GM19395 (cell line): ENCODE results near the gene UBXN7.
"Not testable (repeated sequence)": the region's sequence is repeated elsewhere in the genome, so short reads cannot be mapped to it uniquely, and the experiment has no call there.

Experiments used
- ATAC-seq: cut with Tn5 transposase; IDR thresholded peaks from one replicate; pipeline ENCODE4 v1.9.1; 2021; ENCODE audit warnings: mild to moderate bottlenecking, moderate library complexity; ENCODE audit not compliant: unreplicated experiment

UBXN7 gene

DNA sequence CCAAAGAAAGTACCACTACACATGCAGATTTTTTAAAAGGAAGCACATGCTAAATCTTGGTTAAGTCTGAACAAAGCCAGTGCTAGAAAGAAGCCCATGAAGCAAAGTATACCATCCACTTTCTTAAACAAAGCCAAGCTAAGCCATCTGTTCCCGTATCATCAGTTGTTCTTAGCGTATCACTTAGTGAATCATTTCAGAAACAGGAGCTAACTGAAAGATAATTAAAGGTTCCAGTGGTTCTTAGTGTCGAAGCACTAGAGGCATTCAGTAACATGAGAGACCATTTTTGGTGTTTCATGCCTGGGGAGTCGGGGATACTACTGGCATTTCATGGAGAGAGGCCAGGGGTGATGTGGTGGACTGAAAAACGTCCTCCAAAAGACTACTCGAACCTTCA, 12.8 kb downstream of the UBXN7 start:
- no peak for ATAC-seq

DNA sequence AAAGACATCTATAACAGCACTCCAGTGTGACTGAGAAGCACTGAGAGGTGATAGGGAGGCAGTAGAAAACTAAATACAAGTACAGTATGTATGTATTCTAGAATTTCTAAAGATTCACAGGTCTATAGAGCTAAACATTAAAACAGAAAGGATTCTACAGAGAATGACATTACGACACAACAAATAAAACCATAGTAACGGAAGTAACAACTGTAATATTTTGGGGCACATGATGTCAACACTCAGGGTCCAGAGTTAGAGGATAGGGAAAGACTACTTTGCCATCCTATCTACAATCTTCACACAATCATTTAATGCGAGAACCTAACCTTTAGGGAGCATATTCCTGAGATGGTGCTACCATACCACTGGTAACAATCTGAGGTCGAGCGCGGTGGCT, 13.6 kb downstream of the UBXN7 start:
- ATAC-seq = no peak

DNA sequence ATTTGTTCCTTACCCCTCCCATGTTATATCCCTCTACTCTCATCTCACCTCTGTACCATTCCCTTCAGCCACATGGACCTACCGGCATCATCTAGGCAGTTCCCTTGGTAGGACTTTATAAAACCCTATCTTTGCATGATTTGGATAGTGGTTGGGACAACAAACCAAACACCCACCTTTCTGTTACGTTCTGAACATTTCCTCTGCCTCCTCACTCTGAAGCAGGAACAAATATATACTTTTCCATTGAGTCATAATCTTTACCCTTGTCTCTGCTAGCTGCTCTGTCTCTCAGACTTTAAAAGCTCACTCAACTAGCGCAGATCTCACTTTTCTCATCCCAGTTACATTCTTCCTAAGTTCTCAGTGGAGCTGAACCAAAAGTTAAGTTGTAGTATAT, 17.8 kb downstream of the UBXN7 start:
- ATAC-seq = no peak

DNA sequence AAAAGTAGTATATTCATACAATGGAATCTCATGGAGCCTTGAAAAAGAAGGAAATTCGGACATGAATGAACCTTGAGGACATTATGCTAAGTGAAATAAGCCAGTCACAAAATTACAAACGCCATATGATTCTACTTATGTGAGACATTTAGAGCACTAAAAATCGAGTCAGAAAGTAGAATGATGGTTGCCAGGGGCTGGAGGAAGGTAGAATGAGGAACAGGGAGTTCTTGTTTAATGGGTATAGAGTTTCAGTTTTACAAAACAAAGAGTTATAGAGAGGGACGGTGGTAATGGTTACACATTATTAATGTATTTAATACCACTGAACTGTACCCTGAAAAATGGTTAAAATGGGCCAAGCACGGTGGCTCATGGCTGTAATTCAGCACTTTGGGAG, 19.5 kb downstream of the UBXN7 start:
- peak; percentile 77 for ATAC-seq

DNA sequence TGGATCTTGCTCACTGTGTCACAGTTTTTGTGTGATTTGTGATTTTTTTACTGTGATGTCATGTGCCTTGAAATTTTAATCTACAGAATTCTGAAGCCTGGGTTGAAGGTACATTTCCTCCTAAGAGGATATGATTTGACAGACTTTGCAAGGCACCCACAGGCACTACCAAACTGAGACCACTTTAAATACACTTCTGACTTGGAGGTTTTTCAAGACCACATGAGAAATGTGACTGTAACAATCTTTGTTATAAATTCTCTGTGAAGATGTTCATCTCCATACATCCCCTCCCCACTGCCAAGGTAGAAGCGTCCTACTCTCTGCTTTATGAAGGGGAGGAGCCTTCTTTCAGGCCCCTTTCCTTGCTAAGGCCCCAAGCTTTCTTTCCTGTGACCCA, 22.8 kb downstream of the UBXN7 start:
- no peak for ATAC-seq

DNA sequence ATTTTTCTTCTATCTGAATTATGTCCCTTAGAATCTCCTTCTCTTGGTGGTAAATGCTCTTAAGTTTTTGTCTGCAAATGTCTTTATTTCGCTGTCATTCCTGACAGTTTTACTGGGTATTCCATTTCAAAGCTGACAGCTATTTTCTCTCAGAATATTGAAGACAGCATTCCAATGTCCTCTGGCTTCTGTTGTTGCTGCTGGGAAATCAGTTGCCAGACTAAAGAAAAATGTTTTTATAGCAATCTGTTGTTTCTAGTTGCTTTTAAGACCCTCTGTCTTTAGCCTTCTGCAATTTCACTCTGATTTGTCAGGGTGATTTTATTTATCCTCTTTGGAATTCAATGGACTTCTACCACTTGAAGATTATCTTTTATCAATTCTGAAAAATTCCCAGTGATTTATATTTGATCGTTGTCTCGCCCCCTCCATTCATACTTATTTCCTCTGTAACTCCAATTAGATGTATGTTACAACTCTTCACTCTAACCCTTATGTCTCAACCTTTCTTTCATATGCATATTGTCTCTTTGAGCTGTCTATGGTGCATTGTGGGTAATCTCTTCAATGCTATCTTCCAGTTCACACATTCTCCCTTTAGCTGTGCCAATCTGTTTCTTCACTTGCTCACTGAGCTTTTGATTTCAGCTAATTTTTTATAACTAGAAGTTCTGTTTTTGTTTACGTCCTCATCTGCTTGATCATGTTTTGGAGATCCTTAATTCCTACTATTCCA, 23.5 kb downstream of the UBXN7 start:
- no peak for ATAC-seq

GRCh38 chr3:196406811-196407470, 25.3 kb downstream of the UBXN7 start:
- ATAC-seq = no peak

DNA sequence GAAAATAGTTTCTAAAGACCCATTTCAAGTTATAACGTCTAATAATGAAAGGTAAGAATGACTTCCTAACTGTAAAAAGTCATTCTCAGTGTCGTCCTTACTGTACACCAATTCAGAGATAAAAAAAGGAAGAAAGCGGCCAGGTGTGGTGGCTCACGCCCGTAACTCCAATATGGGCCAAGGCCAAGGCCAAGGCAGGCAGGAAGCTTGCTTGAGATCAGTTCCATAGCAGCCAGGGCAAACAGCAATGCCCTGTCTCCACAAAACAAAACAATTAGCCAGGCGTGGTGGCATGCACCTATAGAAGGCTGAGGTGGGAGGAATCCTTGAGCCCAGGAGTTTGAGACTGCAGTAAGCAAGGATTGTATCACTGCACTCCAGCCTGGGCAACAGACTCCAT, 31.9 kb downstream of the UBXN7 start:
- no peak for ATAC-seq

DNA sequence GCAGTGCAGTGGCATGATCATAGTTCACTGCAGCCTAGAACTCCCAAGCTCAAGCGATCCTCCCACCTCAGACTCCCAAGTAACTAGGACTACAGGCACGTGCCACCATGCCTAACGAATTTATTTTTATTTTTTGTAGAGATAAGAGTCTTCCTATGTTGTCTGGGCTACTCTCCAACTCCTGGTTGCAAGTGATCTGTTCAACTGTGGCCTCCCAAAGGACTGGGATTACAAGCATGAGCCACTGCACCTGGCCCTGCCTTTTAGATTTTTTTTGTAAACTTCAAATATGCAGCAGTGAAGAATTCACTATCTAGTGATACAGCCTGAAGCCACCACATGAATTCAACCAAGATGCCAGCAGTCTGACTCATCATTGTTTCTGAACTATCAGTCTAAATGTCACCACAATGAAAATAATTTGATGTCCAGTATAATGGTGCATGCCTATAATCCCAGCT, 32.7 kb downstream of the UBXN7 start:
- ATAC-seq = no peak

GRCh38 chr3:196398782-196399181, 33.4 kb downstream of the UBXN7 start:
- ATAC-seq = no peak

GRCh38 chr3:196397941-196398340, 34.3 kb downstream of the UBXN7 start:
- no peak for ATAC-seq

DNA sequence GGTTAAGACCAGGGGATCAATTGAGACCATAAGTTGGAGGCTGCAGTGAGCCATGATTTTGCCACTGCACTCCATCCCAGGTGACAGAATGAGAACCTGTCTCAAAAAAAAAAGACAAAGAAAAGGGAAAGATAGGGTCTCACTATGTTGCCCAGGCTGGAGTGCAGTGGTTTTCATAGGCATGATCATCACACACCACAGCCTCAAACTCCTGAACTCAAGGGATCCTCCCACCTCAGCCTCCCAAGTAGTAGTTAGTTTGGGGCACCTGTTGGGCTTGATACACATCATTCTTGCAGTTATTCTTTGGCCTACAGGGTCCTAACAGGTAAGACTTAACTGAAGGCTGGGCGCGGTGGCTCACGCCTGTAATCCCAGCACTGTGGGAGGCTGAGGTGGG, 42.1 kb downstream of the UBXN7 start:
- no peak for ATAC-seq

DNA sequence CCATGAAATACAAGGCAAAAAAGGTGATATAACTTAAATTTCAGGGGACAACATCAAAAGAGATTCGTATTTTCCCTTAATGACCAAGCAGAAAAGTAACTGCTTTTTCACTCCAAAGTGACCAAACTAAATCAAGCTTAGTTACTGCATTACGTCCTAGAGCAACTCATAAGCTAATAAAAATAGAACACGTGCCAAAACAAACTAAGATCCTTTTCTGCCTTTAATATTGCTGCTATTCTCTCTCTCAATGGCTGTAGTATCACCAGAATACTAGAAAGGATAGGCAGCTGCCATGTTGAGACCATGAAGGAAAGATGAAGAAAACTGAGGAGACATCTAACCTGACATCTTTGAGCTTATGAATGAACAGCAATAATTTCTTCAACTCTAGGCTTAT, 43.3 kb downstream of the UBXN7 start:
- ATAC-seq = no peak

GRCh38 chr3:196387941-196388340, 44.3 kb downstream of the UBXN7 start:
- ATAC-seq = not testable (repeated sequence)

GRCh38 chr3:196386797-196387196, 45.4 kb downstream of the UBXN7 start:
- not testable (repeated sequence) for ATAC-seq

- not testable (repeated sequence) for ATAC-seq
Measured at GRCh38 chr3:196386034-196386433, 46.2 kb downstream of the UBXN7 start.

GRCh38 chr3:196385446-196385845, 46.8 kb downstream of the UBXN7 start:
- not testable (repeated sequence) for ATAC-seq

DNA sequence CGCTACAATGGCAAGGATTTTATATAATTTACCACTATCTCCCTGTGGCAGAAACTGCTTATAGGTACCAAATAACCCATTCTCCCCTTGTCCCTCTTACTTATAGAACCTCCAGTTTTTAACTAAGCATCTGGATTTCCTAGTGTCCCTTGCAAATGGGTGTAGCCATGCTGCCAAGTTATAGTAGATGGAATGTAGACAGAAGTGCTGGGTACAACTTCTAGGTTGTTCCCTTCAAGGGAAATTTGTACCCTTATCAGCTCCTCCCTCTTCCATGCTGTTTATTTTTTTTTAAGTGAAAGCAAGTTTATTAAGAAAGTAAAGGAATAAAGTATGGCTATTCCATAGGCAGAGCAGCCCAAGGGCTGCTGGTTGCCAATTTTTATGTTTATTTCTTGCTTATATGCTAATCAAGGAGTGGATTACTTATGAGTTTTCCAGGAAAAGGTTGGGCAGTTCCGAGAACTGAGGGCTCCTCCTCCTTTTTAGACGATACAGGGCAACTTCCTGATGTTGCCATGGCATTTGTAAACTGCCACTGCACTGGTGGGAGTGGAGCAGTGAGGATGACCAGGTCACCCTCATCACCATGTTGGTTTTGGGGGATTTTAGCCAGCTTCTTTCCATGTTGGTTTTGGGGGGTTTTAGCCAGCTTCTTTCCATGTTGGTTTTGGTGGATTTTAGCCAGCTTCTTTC, 53.9 kb downstream of the UBXN7 start:
- ATAC-seq = no peak

DNA sequence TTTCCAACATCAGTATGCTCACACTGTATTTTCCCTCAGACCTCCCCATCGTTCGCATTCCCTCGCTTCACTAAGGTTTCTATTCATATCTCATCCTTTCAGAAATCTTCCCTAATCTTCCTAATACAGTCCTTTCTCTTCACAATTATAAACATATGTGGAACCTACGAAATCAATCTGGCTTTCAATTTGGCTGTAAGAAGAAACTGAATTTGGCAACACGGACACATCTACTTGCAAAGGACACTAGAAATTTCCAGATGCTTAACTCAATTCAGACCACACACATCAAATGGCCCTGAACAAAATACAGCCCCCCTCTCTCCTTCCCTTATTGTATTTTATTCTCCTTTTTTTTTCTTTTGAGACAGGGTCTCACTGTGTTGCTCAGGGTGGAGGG, 54.9 kb downstream of the UBXN7 start:
- no peak for ATAC-seq

DNA sequence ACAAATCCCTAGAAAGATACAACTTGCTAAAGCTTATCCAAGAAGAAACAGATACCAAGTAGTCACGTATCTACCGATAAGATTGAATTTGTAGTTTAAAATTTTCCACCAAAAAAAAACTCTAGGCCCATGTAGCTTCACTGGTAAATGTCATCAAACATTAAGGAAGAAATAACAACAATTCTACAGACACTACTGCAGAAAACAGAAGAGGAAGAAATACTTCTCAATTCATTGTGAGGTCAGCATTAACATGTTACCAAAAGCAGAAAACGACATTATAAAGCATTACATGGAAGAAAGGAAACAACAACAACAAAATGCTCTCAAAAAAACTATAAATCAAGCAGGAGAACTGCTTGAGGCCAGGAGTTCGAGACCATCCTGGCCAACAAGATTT, 66.5 kb downstream of the UBXN7 start:
- ATAC-seq = no peak

DNA sequence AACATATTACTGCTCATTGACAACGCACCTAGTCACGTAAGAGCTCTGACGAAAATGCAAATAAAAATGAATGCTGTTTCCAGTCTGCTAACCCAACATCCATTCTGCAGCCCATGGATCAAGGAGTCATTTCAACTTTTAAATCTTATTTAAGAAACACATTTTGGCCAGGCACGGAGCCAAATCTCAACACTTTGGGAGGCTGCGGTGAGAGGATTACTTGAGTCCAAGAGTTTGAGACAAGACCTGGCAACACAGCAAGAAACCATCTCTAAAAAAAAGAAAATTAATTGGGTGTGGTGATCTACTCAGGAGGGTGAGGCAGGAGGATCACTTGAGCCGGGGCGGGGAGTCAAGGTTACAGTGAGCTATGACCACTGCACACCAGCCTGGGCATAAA, 71.6 kb downstream of the UBXN7 start:
- no peak for ATAC-seq

DNA sequence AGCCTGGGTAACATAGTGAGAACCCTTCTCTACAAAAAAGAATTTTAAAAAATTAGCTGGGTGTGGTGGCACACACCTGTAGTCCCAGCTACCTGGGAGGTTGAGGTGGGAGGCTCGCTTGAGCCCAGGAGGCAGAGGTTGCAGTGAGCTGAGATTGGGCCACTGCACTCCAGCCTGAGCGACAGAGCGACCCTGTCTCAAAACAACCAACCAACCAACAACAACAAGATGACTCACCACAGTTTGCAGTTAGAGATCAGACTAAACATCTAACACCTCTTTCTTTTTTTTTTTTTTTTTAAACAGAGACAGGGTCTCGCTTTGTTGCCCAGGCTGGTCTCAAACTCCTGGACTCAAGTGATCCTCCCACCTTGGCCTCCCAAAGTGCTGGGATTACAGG, 73.7 kb downstream of the UBXN7 start:
- ATAC-seq = not testable (repeated sequence)
